Measurements from ENCODE around the gene CABP1.
A peak's percentile ranks its signal among the peaks of the same experiment; 100 is the strongest.

DNA sequence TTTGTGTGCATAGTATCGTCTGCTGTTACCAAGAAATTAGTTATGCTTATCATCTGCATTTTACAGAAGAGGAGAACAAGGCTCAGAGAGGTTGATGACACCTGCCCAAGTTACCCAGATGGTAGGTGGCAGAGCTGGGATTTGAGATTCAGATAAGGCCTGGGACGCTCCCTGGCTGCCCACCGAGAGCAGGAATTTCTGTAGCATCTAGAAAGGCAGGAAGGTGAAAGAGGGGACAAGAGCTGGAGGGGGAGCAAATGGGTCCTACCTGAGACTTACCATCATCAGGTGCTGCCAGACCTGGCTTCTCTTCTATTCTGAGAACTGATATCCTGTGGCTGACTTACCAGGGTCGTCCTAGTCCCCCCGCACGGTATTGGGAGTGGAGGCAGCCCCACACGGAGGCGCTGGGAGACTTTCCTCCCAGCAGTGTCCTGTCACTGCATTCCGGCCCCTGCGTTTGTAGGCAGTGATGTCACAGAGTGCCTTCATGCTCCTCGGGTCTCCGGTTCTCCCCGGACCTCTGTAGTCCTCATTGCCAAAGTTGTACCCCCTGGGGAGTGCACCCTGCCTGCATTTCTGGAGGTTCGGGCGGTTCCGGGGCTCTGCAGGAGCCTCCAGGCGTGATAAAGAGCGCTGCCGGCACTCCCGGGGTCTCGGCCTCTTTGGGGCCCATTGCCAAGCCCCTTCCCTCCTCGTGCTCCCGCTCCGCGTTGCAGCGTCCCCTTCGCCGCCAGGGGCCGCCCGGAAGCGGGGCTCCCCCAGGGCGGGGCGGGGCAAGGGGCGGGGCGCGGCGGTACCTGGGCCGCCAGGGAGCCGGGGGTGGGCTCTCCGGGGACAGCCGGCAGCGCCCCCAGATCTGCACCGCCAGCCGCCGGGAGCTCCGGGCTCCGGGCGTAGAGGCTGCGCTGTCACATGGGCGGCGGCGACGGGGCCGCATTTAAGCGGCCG is at the start of gene CABP1:
- TF ChIP-seq, protein P1, sequence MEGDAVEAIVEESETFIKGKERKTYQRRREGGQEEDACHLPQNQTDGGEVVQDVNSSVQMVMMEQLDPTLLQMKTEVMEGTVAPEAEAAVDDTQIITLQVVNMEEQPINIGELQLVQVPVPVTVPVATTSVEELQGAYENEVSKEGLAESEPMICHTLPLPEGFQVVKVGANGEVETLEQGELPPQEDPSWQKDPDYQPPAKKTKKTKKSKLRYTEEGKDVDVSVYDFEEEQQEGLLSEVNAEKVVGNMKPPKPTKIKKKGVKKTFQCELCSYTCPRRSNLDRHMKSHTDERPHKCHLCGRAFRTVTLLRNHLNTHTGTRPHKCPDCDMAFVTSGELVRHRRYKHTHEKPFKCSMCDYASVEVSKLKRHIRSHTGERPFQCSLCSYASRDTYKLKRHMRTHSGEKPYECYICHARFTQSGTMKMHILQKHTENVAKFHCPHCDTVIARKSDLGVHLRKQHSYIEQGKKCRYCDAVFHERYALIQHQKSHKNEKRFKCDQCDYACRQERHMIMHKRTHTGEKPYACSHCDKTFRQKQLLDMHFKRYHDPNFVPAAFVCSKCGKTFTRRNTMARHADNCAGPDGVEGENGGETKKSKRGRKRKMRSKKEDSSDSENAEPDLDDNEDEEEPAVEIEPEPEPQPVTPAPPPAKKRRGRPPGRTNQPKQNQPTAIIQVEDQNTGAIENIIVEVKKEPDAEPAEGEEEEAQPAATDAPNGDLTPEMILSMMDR (IDR thresholded peaks at IDR 0.05), result peak; percentile 65
- no peak for TF ChIP-seq EZH2 (IDR thresholded peaks at IDR 0.05)

Measured in neural progenitor cell (in vitro differentiated cells).